Endothelial cell (in vitro differentiated cells): ENCODE measurements around the gene COL12A1. TPM values are rescaled to one million over a fixed set of nuclear protein-coding genes. Genes with fewer than 3 reads are reported as not detected.

ENCODE experiments used
- DNase-seq: peaks from one replicate; pipeline ENCODE4 v3.0.0; 2021; ENCODE audit warnings: low spot score
- H3K27ac Mint-ChIP-seq: one replicate; pipeline ENCODE4 v1.8.0; 2021; ENCODE audit warnings: mixed read lengths, inconsistent platforms; ENCODE audit not compliant: unreplicated experiment
- H3K27me3 Mint-ChIP-seq: one replicate; pipeline ENCODE4 v1.8.0; 2021; ENCODE audit warnings: mild to moderate bottlenecking, moderate library complexity, mixed read lengths, inconsistent platforms; ENCODE audit not compliant: unreplicated experiment
- H3K36me3 Mint-ChIP-seq: one replicate; pipeline ENCODE4 v1.8.0; 2021; ENCODE audit warnings: mild to moderate bottlenecking, low read depth, mixed read lengths, inconsistent platforms; ENCODE audit not compliant: unreplicated experiment
- H3K4me1 Mint-ChIP-seq: one replicate; pipeline ENCODE4 v1.8.0; 2021; ENCODE audit warnings: mild to moderate bottlenecking, mixed read lengths, inconsistent platforms; ENCODE audit not compliant: unreplicated experiment
- H3K4me3 Mint-ChIP-seq: one replicate; pipeline ENCODE4 v1.8.0; 2021; ENCODE audit warnings: mild to moderate bottlenecking, mixed read lengths, inconsistent platforms; ENCODE audit not compliant: unreplicated experiment
- H3K9me3 Mint-ChIP-seq: one replicate; pipeline ENCODE4 v1.8.0; 2021; ENCODE audit warnings: mixed read lengths, inconsistent platforms; ENCODE audit not compliant: unreplicated experiment
- CTCF ChIP-seq: fragments of 200-600 bp; sonication (generic); IDR thresholded peaks from one replicate; pipeline ENCODE4 v1.5.0; 2021; ENCODE audit warnings: antibody characterized with exemption; ENCODE audit not compliant: unreplicated experiment
- total RNA-seq: library from RNA; stranded (reverse); fragmentation: NEBNext Ultra II Directional; extraction: Animal tissue kit (Norgen Biotek cat#: 25700); gene quantifications from one replicate; pipeline ENCODE4 v1.2.1, GENCODE V29; 2021; ENCODE audit not compliant: unreplicated experiment

COL12A1 gene
- total RNA-seq, 1 donor from 2014 or later: 6.3 TPM

- Mint-ChIP-seq H3K4me3 (no peak overlapping the region), H3K9me3 (no peaks in the 10 kb centered on the region), H3K27ac (no peak overlapping the region), H3K36me3 (peaks cover 4% of the 10 kb centered on the region), H3K4me1 (peaks cover 29% of the 10 kb centered on the region), H3K27me3 (peaks cover 21% of the 10 kb centered on the region)
- TF ChIP-seq CTCF: peak; percentile 89
- DNase-seq: peak; percentile 44
Measured at GRCh38 chr6:75210885-75211739, 5.3 kb upstream of the COL12A1 start.

GRCh38 chr6:75209184-75209723, 3.4 kb upstream of the COL12A1 start:
- no peak overlapping the region for H3K4me3 Mint-ChIP-seq
- peaks cover 4% of the 10 kb centered on the region for H3K36me3 Mint-ChIP-seq
- no peak for DNase-seq
- H3K27me3 Mint-ChIP-seq: peaks cover 29% of the 10 kb centered on the region
- TF ChIP-seq CTCF: peak; percentile 11
- no peak overlapping the region for H3K27ac Mint-ChIP-seq
- H3K4me1 Mint-ChIP-seq: peaks cover 39% of the 10 kb centered on the region
- no peaks in the 10 kb centered on the region for H3K9me3 Mint-ChIP-seq

GRCh38 chr6:75208298-75209183, 2.7 kb upstream of the COL12A1 start:
- H3K4me1 Mint-ChIP-seq: peaks cover 41% of the 10 kb centered on the region
- H3K27me3 Mint-ChIP-seq: peaks cover 29% of the 10 kb centered on the region
- peak; percentile 77 for TF ChIP-seq CTCF

GRCh38 chr6:75206576-75207342, 906 bp upstream of the COL12A1 start:
- H3K9me3 Mint-ChIP-seq: no peaks in the 10 kb centered on the region
- TF ChIP-seq CTCF: no peak
- H3K36me3 Mint-ChIP-seq: peaks cover 4% of the 10 kb centered on the region
- H3K4me1 Mint-ChIP-seq: peaks cover 50% of the 10 kb centered on the region
- H3K27me3 Mint-ChIP-seq: peaks cover 27% of the 10 kb centered on the region
- no peak overlapping the region for H3K27ac Mint-ChIP-seq
- peak overlapping the region; percentile 87 for H3K4me3 Mint-ChIP-seq
- peak; percentile 15 for DNase-seq

More at GRCh38 chr6:75208298-75209183, 2.7 kb upstream of the COL12A1 start:
- peak; percentile 90 for DNase-seq
- Mint-ChIP-seq H3K9me3 (no peaks in the 10 kb centered on the region), H3K27ac (no peak overlapping the region), H3K36me3 (peaks cover 4% of the 10 kb centered on the region), H3K4me3 (peak overlapping the region; percentile 87)
